ENCODE results near the gene ELP1. TPM values are rescaled to one million over a fixed set of nuclear protein-coding genes. Genes with fewer than 3 reads are reported as not detected.
A peak's percentile ranks its signal among the peaks of the same experiment; 100 is the strongest.

Gene ELP1
- total RNA-seq: 10 to 100 TPM; 20.6 to 24.0 TPM

GRCh38 chr9:108933718-108934322 is at the start of gene ELP1:
Gene ELP1, minus strand, starts transcription at chr9:108934124. Its CDS starts 2,978 bp downstream, at chr9:108931146.
- H3K36me3 ChIP-seq: peaks cover 2% of the 10 kb centered on the region
- H3K9me3 ChIP-seq: no peaks in the 10 kb centered on the region
- DNase-seq (ENCODE audit: low spot score) (peak; percentile 76), ATAC-seq (ENCODE audit: insufficient number of reproducible peaks, low FRiP score, low read depth) (peak; percentile 76)
- H3K4me1 ChIP-seq (ENCODE audit: control insufficient read depth in 1 of 2, low read depth in 2 of 2): peaks cover 13 to 23% of the 10 kb centered on the region in 2 donors
- H3K27ac ChIP-seq: peak within 1 kb of the TSS; percentile 84
- H3K27me3 ChIP-seq (replicated peaks; ENCODE audit: insufficient read depth): no peaks in the 10 kb centered on the region
- TF ChIP-seq CTCF (IDR thresholded peaks at IDR 0.05): no peak
- H3K4me3 ChIP-seq: peak within 1 kb of the TSS; percentile 94

- Histone ChIP-seq H3K36me3 (peaks cover 13% of the 10 kb centered on the region), H3K27ac (no peak overlapping the region), H3K4me3 (no peak overlapping the region), H3K9me3 (no peaks in the 10 kb centered on the region), H3K4me1 (ENCODE audit: control insufficient read depth in 1 of 2, low read depth in 2 of 2) (no peaks in the 10 kb centered on the region), H3K27me3 (replicated peaks; ENCODE audit: insufficient read depth) (no peaks in the 10 kb centered on the region)
- DNase-seq (ENCODE audit: low spot score) (no peak), ATAC-seq (ENCODE audit: insufficient number of reproducible peaks, low FRiP score, low read depth) (no peak)
- TF ChIP-seq CTCF (IDR thresholded peaks at IDR 0.05): no peak
Observed at GRCh38 chr9:108980893-108981292, 47.0 kb upstream of the ELP1 start.

- no peak for TF ChIP-seq CTCF (IDR thresholded peaks at IDR 0.05)
- ATAC-seq (ENCODE audit: insufficient number of reproducible peaks, low FRiP score, low read depth) (no peak), DNase-seq (ENCODE audit: low spot score) (no peak)
- Histone ChIP-seq H3K4me1 (ENCODE audit: control insufficient read depth in 1 of 2, low read depth in 2 of 2) (peaks cover 5 to 13% of the 10 kb centered on the region in 2 donors), H3K27ac (no peak overlapping the region), H3K9me3 (no peaks in the 10 kb centered on the region), H3K36me3 (peaks cover 13% of the 10 kb centered on the region), H3K27me3 (replicated peaks; ENCODE audit: insufficient read depth) (no peaks in the 10 kb centered on the region), H3K4me3 (no peak overlapping the region)
Observed at GRCh38 chr9:108978205-108978604, 44.3 kb upstream of the ELP1 start.

- ATAC-seq (ENCODE audit: insufficient number of reproducible peaks, low FRiP score, low read depth): no peak
- Histone ChIP-seq H3K27ac (peak overlapping the region; percentile 27 to 66), H3K27me3 (replicated peaks; ENCODE audit: insufficient read depth) (no peaks in the 10 kb centered on the region), H3K4me1 (ENCODE audit: control insufficient read depth in 1 of 2, low read depth in 2 of 2) (peaks cover 8 to 24% of the 10 kb centered on the region in 2 donors), H3K36me3 (peaks cover 6% of the 10 kb centered on the region), H3K9me3 (no peaks in the 10 kb centered on the region), H3K4me3 (peak overlapping the region; percentile 10)
- no peak for DNase-seq (ENCODE audit: low spot score)
- TF ChIP-seq CTCF (IDR thresholded peaks at IDR 0.05): no peak
Observed at GRCh38 chr9:108973895-108974294, 40.0 kb upstream of the ELP1 start.

GRCh38 chr9:108972626-108973209 is 38.8 kb upstream of the ELP1 start:
- ATAC-seq (ENCODE audit: insufficient number of reproducible peaks, low FRiP score, low read depth): no peak
- Histone ChIP-seq H3K4me1 (ENCODE audit: control insufficient read depth in 1 of 2, low read depth in 2 of 2) (peaks cover 8 to 34% of the 10 kb centered on the region in 2 donors), H3K9me3 (no peaks in the 10 kb centered on the region), H3K36me3 (no peaks in the 10 kb centered on the region), H3K27ac (peak overlapping the region; percentile 27 to 66), H3K4me3 (no peak overlapping the region), H3K27me3 (replicated peaks; ENCODE audit: insufficient read depth) (no peaks in the 10 kb centered on the region)
- no peak for DNase-seq (ENCODE audit: low spot score)
- TF ChIP-seq CTCF (IDR thresholded peaks at IDR 0.05): no peak
